T-helper 2 cell treated with Interferon-gamma antibody and Interleukin-4, amounts not matched to agents 5 μg/mL and 100 μg/mL, for 36 hours (primary cell): ENCODE results near the gene NAT9.

Experiments used
- DNase-seq: peaks from one replicate; pipeline ENCODE4 v3.0.0; 2021; ENCODE audit warnings: low spot score
- H3K27ac Mint-ChIP-seq: one replicate; pipeline ENCODE4 v1.8.0; 2021; ENCODE audit warnings: mild to moderate bottlenecking, mixed read lengths
- H3K27me3 Mint-ChIP-seq: one replicate; pipeline ENCODE4 v1.8.0; 2021; ENCODE audit warnings: low read depth, mixed read lengths
- H3K36me3 Mint-ChIP-seq: one replicate; pipeline ENCODE4 v1.8.0; 2021; ENCODE audit warnings: low read depth, mixed read lengths
- H3K4me1 Mint-ChIP-seq: one replicate; pipeline ENCODE4 v1.8.0; 2021; ENCODE audit warnings: low read depth, mixed read lengths
- H3K4me3 Mint-ChIP-seq: one replicate; pipeline ENCODE4 v1.8.0; 2022; ENCODE audit warnings: mild to moderate bottlenecking, moderate library complexity, mixed read lengths
- H3K9me3 Mint-ChIP-seq: one replicate; pipeline ENCODE4 v1.8.0; 2021; ENCODE audit warnings: mixed read lengths

NAT9 gene

DNA sequence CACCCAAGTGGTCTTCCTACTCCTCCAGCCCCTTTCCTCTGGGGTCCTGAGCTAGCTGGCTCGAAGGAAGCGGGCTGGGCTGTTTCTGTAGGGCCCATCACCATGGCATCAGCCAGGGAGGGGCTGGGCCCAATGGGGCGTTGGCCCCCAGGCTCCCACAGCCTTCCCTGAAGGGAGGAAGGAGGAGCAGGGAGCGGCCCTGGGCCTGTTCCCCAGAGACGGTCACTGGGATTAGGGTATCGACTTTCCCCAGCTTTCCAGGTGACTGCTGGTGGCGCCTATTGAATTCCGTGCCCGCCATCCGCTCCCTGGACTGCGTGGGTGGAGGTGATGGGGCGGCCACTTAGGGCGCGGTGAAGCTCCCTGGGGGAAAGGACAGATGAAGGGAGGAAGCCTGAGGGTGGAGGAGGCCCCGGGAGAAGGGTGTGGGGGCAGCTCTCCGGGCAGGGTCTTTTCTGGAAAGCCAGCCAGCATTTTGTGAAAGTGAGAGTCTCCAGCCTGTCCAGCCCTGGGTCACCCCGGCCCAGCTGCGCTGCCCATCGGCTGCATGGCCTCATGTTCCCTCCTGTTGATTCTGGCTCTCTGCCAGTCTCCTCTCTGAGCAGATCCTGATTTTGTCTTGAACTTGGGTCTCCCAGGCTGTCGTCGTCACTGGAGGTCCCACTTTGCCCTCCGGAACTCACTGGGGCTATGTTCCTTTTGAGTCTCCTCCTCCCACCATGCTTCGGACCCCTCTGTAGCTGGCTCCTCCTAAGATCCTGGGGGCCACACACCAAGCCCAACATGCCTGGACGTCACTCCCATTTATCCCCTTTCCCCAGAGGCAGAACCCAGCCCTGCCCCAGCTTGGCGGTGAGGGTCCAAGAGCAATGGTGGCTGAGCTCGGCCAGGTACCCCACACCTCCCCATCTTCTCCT, 18.0 kb downstream of the NAT9 start:
- Mint-ChIP-seq H3K4me1 (peaks cover 59% of the 10 kb centered on the region), H3K36me3 (peaks cover 16% of the 10 kb centered on the region), H3K4me3 (peak overlapping the region; percentile 74), H3K27ac (peak overlapping the region; percentile 61), H3K9me3 (no peaks in the 10 kb centered on the region), H3K27me3 (no peaks in the 10 kb centered on the region)
- DNase-seq, result no peak

DNA sequence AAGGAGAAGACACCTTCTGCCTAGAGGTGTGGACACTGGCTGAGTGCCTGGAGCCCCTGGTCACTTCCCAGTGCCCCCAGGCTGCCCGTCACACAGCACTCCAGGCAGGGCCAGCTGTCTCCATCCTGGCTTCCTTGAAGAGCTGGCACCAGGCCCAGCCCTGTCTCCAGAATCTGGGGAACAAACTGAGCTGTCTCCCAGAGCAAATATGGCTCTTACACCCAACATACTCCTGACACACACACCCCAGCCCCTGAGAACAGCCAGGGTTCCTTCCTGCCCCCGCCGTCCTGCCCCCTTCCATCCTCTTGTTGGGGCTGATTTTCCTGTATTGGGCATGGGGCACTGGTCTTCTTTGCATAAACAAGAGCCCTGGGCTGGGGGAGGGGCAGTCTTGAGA, 18.6 kb downstream of the NAT9 start:
- Mint-ChIP-seq H3K4me3 (peak overlapping the region; percentile 74), H3K27ac (peak overlapping the region; percentile 45), H3K36me3 (peaks cover 20% of the 10 kb centered on the region), H3K9me3 (no peaks in the 10 kb centered on the region), H3K27me3 (no peaks in the 10 kb centered on the region), H3K4me1 (peaks cover 65% of the 10 kb centered on the region)
- DNase-seq, result no peak

DNA sequence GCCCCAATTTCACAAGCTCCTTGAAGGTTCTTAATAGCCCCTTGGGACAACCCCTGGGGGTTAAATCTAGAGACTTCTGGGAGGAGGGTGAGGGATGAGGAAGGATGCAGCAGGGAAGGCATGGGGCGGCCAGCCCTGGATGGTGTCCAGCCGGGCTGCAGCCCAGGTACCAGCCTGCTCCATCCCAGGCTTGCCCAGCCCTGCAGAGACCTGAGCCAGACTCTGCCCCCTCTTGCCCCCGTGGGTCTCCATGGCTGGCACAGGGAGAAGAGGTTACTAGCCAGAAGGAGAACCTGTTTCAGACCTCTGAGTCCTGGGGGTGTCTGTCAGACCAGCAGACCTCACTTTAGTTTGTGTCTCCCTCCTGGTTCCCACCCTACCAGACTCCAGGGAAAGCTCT, 19.3 kb downstream of the NAT9 start:
- no peaks in the 10 kb centered on the region for H3K9me3 Mint-ChIP-seq
- H3K27me3 Mint-ChIP-seq, result no peaks in the 10 kb centered on the region
- H3K4me1 Mint-ChIP-seq, result peaks cover 69% of the 10 kb centered on the region
- H3K4me3 Mint-ChIP-seq, result peak overlapping the region; percentile 45
- DNase-seq, result no peak
- peaks cover 25% of the 10 kb centered on the region for H3K36me3 Mint-ChIP-seq
- H3K27ac Mint-ChIP-seq, result peak overlapping the region; percentile 49

DNA sequence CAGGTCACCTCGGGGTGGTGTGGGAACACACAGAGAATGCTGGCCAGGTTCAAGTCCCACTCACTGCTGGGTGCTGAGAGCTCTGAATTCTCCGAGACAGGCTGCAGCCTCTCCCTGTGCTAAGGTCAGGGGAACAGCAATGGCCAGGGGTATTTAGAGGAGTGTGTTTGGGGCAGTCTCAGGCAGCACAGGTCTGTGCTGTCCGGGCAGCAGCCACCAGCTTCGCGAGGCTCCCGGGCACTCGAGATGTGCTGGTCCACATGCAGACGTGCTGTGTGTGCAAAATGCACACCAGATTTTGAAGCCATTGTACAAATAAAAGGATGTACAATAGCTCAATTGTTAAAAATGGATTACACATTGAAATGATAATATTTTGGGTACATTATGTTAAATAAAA, 20.6 kb downstream of the NAT9 start:
- H3K27ac Mint-ChIP-seq, result peak overlapping the region; percentile 20
- no peaks in the 10 kb centered on the region for H3K9me3 Mint-ChIP-seq
- no peaks in the 10 kb centered on the region for H3K27me3 Mint-ChIP-seq
- peaks cover 38% of the 10 kb centered on the region for H3K36me3 Mint-ChIP-seq
- H3K4me3 Mint-ChIP-seq, result no peak overlapping the region
- peaks cover 67% of the 10 kb centered on the region for H3K4me1 Mint-ChIP-seq
- no peak for DNase-seq

DNA sequence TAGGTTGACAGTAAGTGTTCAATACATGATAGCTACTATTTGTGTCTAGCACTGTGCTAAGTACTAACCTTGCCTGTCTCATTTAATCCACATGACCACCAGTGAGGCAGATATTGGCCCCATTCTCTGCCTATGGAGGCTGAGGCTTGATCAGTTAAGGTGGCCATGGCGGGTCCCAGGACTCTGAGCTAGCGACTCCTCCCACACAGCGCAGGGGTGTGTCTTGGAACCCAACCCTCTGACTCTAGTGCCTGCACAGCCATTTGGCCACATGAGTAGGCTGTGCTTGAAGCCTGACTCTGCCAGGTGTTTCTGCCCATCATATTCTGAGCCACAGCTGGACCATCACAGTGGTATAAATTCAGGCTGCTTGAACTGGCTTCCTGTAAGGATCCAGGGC, 21.3 kb downstream of the NAT9 start:
- H3K27me3 Mint-ChIP-seq, result no peaks in the 10 kb centered on the region
- peaks cover 62% of the 10 kb centered on the region for H3K4me1 Mint-ChIP-seq
- H3K27ac Mint-ChIP-seq, result no peak overlapping the region
- H3K4me3 Mint-ChIP-seq, result peak overlapping the region; percentile 18
- no peak for DNase-seq
- H3K36me3 Mint-ChIP-seq, result peaks cover 43% of the 10 kb centered on the region
- H3K9me3 Mint-ChIP-seq, result no peaks in the 10 kb centered on the region

DNA sequence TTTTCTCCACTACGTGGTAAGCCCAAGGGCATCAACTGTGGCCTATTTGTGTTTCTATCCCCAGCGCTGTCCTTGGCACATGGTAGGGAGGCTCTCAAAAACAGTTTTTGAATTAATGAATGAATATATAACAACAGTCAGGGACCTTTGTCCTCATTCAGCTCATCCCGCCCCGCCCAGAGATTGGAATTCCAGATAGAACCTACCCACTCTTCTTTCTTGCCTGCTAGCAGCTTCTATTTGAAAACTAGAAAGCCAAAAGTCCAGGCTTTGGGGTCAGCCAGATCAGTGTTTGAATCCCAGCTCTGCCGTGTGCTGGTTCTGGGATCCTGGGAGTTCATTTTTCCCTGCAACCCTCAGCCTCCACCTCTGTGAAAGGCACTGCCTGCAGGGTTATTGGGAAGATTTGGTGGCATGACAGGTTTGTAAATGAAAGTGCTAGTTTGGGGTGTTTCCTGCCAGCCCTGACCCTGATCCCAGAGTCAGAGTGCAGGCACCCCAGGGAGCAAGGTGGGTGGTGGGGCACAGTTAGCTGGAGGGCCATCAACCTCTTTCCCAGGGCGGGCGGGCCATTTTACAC, 23.2 kb downstream of the NAT9 start:
- H3K9me3 Mint-ChIP-seq, result no peaks in the 10 kb centered on the region
- H3K36me3 Mint-ChIP-seq, result peaks cover 45% of the 10 kb centered on the region
- no peak for DNase-seq
- no peaks in the 10 kb centered on the region for H3K27me3 Mint-ChIP-seq
- peak overlapping the region; percentile 47 for H3K27ac Mint-ChIP-seq
- H3K4me1 Mint-ChIP-seq, result peaks cover 45% of the 10 kb centered on the region
- H3K4me3 Mint-ChIP-seq, result peak overlapping the region; percentile 96

DNA sequence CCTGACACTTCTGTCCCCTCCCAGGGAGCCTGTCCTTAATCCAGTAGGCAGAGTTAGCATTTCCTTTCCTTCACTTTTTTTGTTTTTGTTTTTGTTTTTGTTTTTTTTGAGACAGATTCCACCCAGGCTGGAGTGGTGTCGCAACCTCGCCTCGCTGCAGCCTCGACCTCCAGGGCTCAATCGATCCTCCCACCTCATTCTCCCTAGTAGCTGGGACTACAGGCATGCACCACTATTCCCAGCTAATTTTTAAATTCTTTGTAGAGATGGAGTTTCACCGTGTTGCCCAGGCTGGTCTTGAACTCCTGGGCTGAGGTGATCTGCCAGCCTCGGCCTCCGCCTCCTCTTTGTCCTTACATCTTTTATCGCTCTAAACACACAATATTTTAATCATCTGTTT, 23.7 kb downstream of the NAT9 start:
- Mint-ChIP-seq H3K36me3 (peaks cover 43% of the 10 kb centered on the region), H3K9me3 (no peaks in the 10 kb centered on the region), H3K4me3 (peak overlapping the region; percentile 96), H3K4me1 (peaks cover 43% of the 10 kb centered on the region), H3K27me3 (no peaks in the 10 kb centered on the region), H3K27ac (peak overlapping the region; percentile 59)
- no peak for DNase-seq

DNA sequence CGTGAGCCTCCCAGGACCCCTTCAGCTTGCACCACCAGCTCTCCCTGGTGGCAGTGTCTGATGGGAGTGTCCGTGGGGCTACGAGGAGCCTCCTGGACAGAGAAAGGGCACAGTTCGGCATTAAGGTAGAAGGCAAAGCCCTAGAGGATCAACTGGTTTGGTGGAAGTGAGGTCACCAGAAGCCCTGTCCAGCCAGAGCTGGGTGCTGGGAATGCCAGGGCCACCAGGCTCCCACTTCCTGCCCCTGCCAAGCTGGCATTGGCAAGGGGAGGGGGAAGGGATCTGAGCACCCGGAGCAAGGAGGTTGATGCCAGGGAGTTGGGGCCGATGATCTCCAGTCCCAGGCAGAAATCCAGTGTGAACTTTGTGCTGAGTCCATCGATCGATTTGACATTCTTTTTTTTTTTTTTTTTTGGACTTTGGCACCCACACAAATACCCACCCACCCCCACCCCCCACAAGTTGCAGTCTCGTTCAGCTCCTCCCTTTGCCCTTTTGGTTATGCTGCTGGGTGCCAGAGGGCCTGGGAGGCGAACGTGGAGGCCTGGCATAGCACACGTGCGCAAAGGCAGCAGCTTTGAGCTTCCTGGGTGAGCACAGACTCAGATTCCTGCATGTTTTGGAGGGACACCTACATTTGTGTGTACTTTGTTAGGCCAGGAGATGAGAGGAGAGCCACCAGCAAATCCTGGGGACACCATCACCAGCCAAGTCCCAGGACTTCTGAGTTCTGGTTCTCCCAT, 25.6 kb downstream of the NAT9 start:
- Mint-ChIP-seq H3K27me3 (no peaks in the 10 kb centered on the region), H3K4me1 (peaks cover 45% of the 10 kb centered on the region), H3K27ac (peak overlapping the region; percentile 80), H3K9me3 (no peaks in the 10 kb centered on the region), H3K36me3 (peaks cover 46% of the 10 kb centered on the region), H3K4me3 (peak overlapping the region; percentile 96)
- no peak for DNase-seq

DNA sequence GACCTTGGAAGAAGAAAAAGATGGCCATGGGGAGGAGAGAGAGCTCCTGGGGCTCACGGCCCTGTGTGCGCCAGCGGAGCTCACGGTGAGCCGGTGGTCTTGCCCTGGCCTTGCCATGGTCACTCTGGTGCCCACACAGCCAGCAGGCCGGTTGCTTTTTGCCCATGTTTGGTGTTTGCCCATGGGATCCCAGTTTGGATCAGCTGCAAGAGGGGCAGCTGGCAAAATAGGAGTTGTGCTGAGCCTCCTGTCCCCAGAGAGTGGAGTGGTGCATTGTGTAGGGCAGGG, 26.2 kb downstream of the NAT9 start:
- Mint-ChIP-seq H3K4me1 (peaks cover 40% of the 10 kb centered on the region), H3K9me3 (no peaks in the 10 kb centered on the region), H3K36me3 (peaks cover 45% of the 10 kb centered on the region), H3K27ac (peak overlapping the region; percentile 80), H3K4me3 (peak overlapping the region; percentile 96), H3K27me3 (no peaks in the 10 kb centered on the region)
- DNase-seq, result no peak

DNA sequence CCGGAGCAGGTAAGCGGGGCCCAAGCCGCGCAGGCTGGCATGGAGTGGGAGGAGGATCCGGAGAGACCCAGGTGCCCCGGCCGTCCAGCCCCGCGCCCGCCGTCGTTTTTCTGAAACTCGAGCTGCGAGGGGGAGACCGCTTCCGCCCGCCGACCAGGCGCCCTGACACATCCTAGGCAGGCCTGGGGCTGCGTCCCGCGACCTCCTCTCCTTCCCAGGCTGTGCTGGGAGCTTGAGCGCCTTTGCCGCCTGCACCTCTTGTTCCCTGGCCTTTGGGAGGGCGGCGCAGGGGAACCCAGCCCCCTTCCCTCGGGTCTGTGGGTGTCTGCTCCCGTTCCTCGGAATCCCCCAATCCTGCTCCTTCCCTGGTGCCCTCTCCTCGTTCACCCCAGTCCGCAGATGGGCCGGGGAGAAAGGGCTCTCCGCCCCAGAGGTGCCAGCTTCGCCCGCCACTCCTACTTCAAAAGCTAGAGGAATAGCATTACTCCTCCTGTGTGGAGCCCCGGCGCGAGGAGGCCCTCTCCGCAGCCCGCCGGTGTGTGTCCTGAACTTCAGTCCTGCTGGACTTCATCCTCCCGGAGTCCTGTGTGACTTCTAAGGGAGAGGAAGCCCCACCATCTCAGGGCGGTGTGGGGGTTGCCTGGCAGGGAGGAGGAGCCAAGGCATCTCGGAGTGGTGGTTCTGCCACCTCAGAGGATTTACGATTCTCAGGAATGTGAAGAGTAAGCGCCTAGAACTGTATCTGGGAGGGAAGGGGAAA, 26.7 kb downstream of the NAT9 start:
- no peaks in the 10 kb centered on the region for H3K27me3 Mint-ChIP-seq
- peak overlapping the region; percentile 96 for H3K4me3 Mint-ChIP-seq
- H3K27ac Mint-ChIP-seq, result peak overlapping the region; percentile 78
- peaks cover 40% of the 10 kb centered on the region for H3K4me1 Mint-ChIP-seq
- no peaks in the 10 kb centered on the region for H3K9me3 Mint-ChIP-seq
- peaks cover 46% of the 10 kb centered on the region for H3K36me3 Mint-ChIP-seq
- no peak for DNase-seq

DNA sequence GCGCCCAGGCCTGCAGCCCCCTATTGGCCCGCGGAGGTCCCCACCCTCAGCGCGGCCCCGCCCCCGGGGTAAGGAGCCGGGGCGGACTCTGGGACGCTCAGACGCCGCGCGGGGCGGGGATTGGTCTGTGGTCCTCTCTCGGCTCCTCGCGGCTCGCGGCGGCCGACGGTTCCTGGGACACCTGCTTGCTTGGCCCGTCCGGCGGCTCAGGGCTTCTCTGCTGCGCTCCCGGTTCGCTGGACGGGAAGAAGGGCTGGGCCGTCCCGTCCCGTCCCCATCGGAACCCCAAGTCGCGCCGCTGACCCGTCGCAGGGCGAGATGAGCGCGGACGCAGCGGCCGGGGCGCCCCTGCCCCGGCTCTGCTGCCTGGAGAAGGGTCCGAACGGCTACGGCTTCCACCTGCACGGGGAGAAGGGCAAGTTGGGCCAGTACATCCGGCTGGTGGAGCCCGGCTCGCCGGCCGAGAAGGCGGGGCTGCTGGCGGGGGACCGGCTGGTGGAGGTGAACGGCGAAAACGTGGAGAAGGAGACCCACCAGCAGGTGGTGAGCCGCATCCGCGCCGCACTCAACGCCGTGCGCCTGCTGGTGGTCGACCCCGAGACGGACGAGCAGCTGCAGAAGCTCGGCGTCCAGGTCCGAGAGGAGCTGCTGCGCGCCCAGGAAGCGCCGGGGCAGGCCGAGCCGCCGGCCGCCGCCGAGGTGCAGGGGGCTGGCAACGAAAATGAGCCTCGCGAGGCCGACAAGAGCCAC, 27.4 kb downstream of the NAT9 start, which contains the start of gene NHERF1:
NHERF1 (plus strand) TSS at position 100 of the 750 bp plus-strand sequence; CDS start at position 319, 219 bp downstream.
- Mint-ChIP-seq H3K4me3 (peak within 1 kb of the TSS; percentile 96), H3K36me3 (peaks cover 52% of the 10 kb centered on the region)
- peak; percentile 97 for DNase-seq

DNA sequence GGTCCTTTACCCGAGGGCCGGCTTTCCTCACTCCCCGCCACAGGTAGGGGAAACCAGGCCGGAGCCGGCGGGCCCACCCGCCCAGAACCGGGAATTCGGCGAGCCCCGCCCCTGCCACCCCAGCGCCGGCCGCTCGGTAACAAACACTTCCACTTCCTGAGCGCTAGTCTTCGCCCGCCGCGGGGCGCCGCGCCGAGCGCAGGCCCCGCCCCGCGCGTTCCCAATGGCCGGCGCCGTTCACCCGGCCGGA, 27.9 kb downstream of the NAT9 start:
- H3K27me3 Mint-ChIP-seq, result no peaks in the 10 kb centered on the region
- no peak for DNase-seq
- H3K9me3 Mint-ChIP-seq, result no peaks in the 10 kb centered on the region
- peak overlapping the region; percentile 67 for H3K4me3 Mint-ChIP-seq
- peaks cover 55% of the 10 kb centered on the region for H3K36me3 Mint-ChIP-seq
- no peak overlapping the region for H3K27ac Mint-ChIP-seq
- peaks cover 44% of the 10 kb centered on the region for H3K4me1 Mint-ChIP-seq

More for the DNA sequence above, 27.4 kb downstream of the NAT9 start, which contains the start of gene NHERF1:
- Mint-ChIP-seq H3K4me1 (peaks cover 44% of the 10 kb centered on the region), H3K9me3 (no peaks in the 10 kb centered on the region), H3K27me3 (no peaks in the 10 kb centered on the region), H3K27ac (peak within 1 kb of the TSS; percentile 78)

DNA sequence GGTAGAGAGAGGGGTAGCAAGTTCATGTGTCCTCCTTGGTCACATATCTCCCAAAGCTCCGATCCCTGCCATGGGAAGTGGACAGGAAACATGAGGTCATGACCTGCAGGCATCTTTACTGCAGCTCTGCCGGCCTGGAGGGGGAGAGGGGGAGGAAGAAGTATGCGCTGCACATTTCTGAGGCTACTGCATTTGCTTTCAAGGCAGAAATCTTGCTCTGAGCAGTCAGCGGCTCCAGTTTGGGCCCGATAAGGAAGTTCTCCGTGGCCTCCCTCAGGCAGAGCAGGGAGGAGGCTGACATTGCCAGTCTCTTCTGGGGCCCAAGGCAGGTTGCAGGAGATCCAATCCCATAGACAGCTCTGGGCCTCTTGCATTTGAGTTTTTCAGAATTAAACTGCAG, 29.2 kb downstream of the NAT9 start:
- peaks cover 46% of the 10 kb centered on the region for H3K4me1 Mint-ChIP-seq
- peak overlapping the region; percentile 81 for H3K27ac Mint-ChIP-seq
- H3K27me3 Mint-ChIP-seq, result no peaks in the 10 kb centered on the region
- H3K4me3 Mint-ChIP-seq, result peak overlapping the region; percentile 67
- peaks cover 52% of the 10 kb centered on the region for H3K36me3 Mint-ChIP-seq
- H3K9me3 Mint-ChIP-seq, result no peaks in the 10 kb centered on the region
- no peak for DNase-seq
